GM18507 (cell line): Measurements from ENCODE around the gene IGSF21.

Experiments used
- DNase-seq: peaks from one replicate; pipeline ENCODE4 v3.0.0; 2011; ENCODE audit warnings: low read depth; ENCODE audit not compliant: insufficient read length; ENCODE audit errors: extremely low spot score
- FAIRE-seq: peaks from 2 replicates; lab custom pipeline; 2011; peaks lifted over from hg19 to GRCh38; lab: Jason Lieb, UNC

IGSF21 gene

GRCh38 chr1:18093193-18093592, 14.4 kb upstream of the IGSF21 start:
- DNase-seq (no peak), FAIRE-seq (no peak)

- DNase-seq, result no peak
- FAIRE-seq, result no peak
These were observed 14.0 kb upstream of the IGSF21 start for GRCh38 chr1:18093646-18094045.

- FAIRE-seq, result no peak
- no peak for DNase-seq
These were observed 13.5 kb upstream of the IGSF21 start for GRCh38 chr1:18094096-18094495.

- no peak for FAIRE-seq
- DNase-seq, result no peak
These were observed 10.4 kb upstream of the IGSF21 start for GRCh38 chr1:18097206-18097605.

- FAIRE-seq (no peak), DNase-seq (no peak)
These were observed 8.6 kb upstream of the IGSF21 start for GRCh38 chr1:18099026-18099425.

- DNase-seq (no peak), FAIRE-seq (no peak)
These were observed 7.5 kb upstream of the IGSF21 start for GRCh38 chr1:18100060-18100459.

- FAIRE-seq, result peak; percentile 87
These were observed 7.0 kb upstream of the IGSF21 start for GRCh38 chr1:18100491-18101063.

GRCh38 chr1:18101508-18101907, 6.1 kb upstream of the IGSF21 start:
- no peak for DNase-seq
- no peak for FAIRE-seq

More at GRCh38 chr1:18100491-18101063, 7.0 kb upstream of the IGSF21 start:
- DNase-seq, result peak; percentile 15

GRCh38 chr1:18103788-18104421, 3.7 kb upstream of the IGSF21 start:
- FAIRE-seq, result no peak
- no peak for DNase-seq

- DNase-seq, result no peak
- no peak for FAIRE-seq
These were observed 3.0 kb upstream of the IGSF21 start for GRCh38 chr1:18104546-18105100.

GRCh38 chr1:18105196-18105595, 2.4 kb upstream of the IGSF21 start:
- no peak for DNase-seq
- FAIRE-seq, result no peak

GRCh38 chr1:18108299-18109057, 880 bp downstream of the IGSF21 start:
- FAIRE-seq (no peak), DNase-seq (no peak)

GRCh38 chr1:18109058-18109755, 1.6 kb downstream of the IGSF21 start:
- FAIRE-seq (no peak), DNase-seq (no peak)

- FAIRE-seq (no peak), DNase-seq (no peak)
These were observed 2.4 kb downstream of the IGSF21 start for GRCh38 chr1:18109756-18110597.

- DNase-seq, result no peak
- FAIRE-seq, result no peak
These were observed 3.0 kb downstream of the IGSF21 start for GRCh38 chr1:18110598-18110939.

GRCh38 chr1:18110968-18111367, 3.4 kb downstream of the IGSF21 start:
- no peak for FAIRE-seq
- no peak for DNase-seq

- no peak for DNase-seq
- no peak for FAIRE-seq
These were observed 4.2 kb downstream of the IGSF21 start for GRCh38 chr1:18111605-18112297.

GRCh38 chr1:18112611-18113010, 5.0 kb downstream of the IGSF21 start:
- FAIRE-seq (no peak), DNase-seq (no peak)
